ENCODE data around the gene PHETA1. TPM values are rescaled to one million over a fixed set of nuclear protein-coding genes. Genes with fewer than 3 reads are reported as not detected.
"Not testable (repeated sequence)": the region's sequence is repeated elsewhere in the genome, so short reads cannot be mapped to it uniquely, and the experiment has no call there.

PHETA1 gene
- polyA plus RNA-seq, 1 experiment, result 3.5 TPM

DNA sequence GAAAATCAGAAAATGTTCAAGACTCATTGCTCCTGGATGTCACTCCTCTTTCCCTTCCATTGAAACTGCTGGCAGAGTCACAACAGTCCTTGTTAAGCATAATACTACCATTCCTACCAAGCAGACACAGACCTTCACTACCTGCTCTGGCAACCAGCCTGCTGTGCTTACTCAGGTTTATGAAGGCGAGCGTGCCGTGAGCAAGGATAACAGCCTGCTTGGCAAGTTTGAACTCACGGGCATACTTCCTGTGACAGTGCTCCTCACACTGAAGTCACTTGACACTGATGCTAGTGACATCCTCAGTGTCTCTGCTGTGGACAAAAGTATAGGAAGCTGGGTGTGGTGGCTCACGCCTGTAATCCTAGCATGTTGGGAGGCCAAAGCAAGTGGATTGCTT, 15.7 kb upstream of the PHETA1 start:
- Histone ChIP-seq H3K27me3 (ENCODE audit: control insufficient read depth, insufficient read depth, low read length) (peaks cover 7% of the 10 kb centered on the region), H3K9me3 (ENCODE audit: control insufficient read depth, insufficient read depth, low read length) (no peaks in the 10 kb centered on the region), H3K4me3 (ENCODE audit: low read depth, low read length) (no peak overlapping the region), H3K27ac (ENCODE audit: low read depth, low read length) (no peak overlapping the region)
- TF ChIP-seq, protein P1, sequence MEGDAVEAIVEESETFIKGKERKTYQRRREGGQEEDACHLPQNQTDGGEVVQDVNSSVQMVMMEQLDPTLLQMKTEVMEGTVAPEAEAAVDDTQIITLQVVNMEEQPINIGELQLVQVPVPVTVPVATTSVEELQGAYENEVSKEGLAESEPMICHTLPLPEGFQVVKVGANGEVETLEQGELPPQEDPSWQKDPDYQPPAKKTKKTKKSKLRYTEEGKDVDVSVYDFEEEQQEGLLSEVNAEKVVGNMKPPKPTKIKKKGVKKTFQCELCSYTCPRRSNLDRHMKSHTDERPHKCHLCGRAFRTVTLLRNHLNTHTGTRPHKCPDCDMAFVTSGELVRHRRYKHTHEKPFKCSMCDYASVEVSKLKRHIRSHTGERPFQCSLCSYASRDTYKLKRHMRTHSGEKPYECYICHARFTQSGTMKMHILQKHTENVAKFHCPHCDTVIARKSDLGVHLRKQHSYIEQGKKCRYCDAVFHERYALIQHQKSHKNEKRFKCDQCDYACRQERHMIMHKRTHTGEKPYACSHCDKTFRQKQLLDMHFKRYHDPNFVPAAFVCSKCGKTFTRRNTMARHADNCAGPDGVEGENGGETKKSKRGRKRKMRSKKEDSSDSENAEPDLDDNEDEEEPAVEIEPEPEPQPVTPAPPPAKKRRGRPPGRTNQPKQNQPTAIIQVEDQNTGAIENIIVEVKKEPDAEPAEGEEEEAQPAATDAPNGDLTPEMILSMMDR (IDR thresholded peaks at IDR 0.05; ENCODE audit: low read depth, low read length), result no peak
- ChIA-PET POLR2A (no interaction called here), CTCF (interaction anchor here (4.9 kb wide), 1 partner anchor 12 kb away, joined by 30 read pairs; no protein-coding TSS in a partner anchor)
- no peak for DNase-seq (ENCODE audit: low read depth, low spot score)

DNA sequence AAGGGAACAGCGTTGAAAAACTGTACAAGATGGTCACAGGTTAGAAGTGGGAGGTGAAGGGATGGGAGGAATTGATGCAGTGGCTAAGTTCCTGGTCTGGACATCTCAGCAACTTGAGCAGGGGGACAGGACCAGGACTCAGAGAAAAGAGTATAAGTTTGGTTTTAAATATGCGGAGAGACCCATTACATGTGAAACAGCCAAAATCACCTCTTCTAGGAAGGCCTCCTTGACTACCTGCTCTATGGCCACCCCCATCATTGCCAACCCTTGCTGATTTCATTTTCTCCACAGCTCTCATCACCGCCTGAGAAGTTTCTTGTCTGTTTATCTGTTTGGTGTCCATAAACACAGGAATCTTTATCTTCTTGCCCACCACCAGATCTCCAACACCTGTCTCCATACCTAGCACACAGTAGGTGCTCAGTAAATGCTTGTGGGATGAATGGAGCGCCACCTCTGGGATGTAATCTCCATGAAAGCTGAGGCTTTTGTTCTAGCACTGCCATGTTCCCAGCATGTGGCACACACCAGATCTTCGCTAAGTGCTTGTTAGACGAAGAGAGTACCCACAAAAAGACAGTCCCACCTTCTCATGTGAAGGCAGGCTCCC, 11.2 kb upstream of the PHETA1 start:
- no peak overlapping the region for H3K4me3 ChIP-seq (ENCODE audit: low read depth, low read length)
- peaks cover 4% of the 10 kb centered on the region for H3K9me3 ChIP-seq (ENCODE audit: control insufficient read depth, insufficient read depth, low read length)
- DNase-seq (ENCODE audit: low read depth, low spot score), result no peak
- no peak overlapping the region for H3K27ac ChIP-seq (ENCODE audit: low read depth, low read length)
- ChIA-PET CTCF (no interaction called here), POLR2A (no interaction called here)
- peaks cover 2% of the 10 kb centered on the region for H3K27me3 ChIP-seq (ENCODE audit: control insufficient read depth, insufficient read depth, low read length)
- TF ChIP-seq, protein P1 (IDR thresholded peaks at IDR 0.05; ENCODE audit: low read depth, low read length), result no peak

DNA sequence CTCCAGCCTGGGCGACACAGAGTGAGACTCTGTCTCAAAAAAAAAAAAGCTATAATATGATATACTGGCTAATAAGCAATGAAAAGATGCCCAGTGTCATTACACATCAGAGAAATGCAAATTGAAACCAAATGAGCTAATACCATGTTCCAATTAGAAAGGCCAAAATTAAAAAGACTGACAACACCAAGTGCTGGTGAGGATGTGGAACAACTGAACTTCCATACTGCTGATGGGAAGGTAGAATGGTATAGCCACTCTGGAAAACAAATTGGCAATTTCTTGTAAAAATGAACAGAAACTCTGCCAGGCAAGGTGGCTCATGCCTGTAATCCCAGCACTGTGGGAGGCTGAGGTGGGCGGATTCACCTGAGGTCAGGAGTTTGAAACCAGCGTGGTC, 8.5 kb upstream of the PHETA1 start:
- no peak overlapping the region for H3K4me3 ChIP-seq (ENCODE audit: low read depth, low read length)
- POLR2A ChIA-PET, result no interaction called here
- peaks cover 4% of the 10 kb centered on the region for H3K9me3 ChIP-seq (ENCODE audit: control insufficient read depth, insufficient read depth, low read length)
- TF ChIP-seq, protein P1 (IDR thresholded peaks at IDR 0.05; ENCODE audit: low read depth, low read length), result no peak
- peaks cover 1% of the 10 kb centered on the region for H3K27me3 ChIP-seq (ENCODE audit: control insufficient read depth, insufficient read depth, low read length)
- DNase-seq (ENCODE audit: low read depth, low spot score), result no peak
- CTCF ChIA-PET, result interaction anchor here (0.6 to 1.2 kb wide), 3 partner anchors 19 to 26 kb away, joined by 3 to 7 read pairs (median 3); no protein-coding TSS in a partner anchor
- no peak overlapping the region for H3K27ac ChIP-seq (ENCODE audit: low read depth, low read length)

DNA sequence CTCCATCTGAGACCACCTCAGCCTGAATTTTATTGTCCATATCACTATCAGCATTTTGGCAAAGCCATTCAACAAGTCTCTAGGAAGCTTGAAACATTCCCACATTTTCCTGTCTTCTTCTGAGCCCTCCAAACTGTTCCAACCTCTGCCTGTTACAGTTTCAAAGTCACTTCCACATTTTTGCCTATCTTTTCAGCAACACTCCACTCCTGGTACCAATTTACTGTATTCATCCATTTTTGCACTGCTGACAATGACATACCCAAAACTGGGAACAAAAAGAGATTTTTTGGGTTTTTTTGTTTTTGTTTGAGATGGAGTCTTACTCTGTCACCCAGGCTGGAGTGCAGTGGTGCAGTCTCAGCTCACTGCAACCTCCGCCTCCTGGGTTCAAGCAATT, 4.3 kb upstream of the PHETA1 start:
- H3K9me3 ChIP-seq (ENCODE audit: control insufficient read depth, insufficient read depth, low read length); H3K4me3 ChIP-seq (ENCODE audit: low read depth, low read length); DNase-seq (ENCODE audit: low read depth, low spot score); H3K27me3 ChIP-seq (ENCODE audit: control insufficient read depth, insufficient read depth, low read length); POLR2A ChIA-PET; H3K27ac ChIP-seq (ENCODE audit: low read depth, low read length): not testable (repeated sequence)
- CTCF ChIA-PET, result interaction anchor here (1.0 kb wide), 1 partner anchor 24 kb away, joined by 3 read pairs; no protein-coding TSS in a partner anchor

DNA sequence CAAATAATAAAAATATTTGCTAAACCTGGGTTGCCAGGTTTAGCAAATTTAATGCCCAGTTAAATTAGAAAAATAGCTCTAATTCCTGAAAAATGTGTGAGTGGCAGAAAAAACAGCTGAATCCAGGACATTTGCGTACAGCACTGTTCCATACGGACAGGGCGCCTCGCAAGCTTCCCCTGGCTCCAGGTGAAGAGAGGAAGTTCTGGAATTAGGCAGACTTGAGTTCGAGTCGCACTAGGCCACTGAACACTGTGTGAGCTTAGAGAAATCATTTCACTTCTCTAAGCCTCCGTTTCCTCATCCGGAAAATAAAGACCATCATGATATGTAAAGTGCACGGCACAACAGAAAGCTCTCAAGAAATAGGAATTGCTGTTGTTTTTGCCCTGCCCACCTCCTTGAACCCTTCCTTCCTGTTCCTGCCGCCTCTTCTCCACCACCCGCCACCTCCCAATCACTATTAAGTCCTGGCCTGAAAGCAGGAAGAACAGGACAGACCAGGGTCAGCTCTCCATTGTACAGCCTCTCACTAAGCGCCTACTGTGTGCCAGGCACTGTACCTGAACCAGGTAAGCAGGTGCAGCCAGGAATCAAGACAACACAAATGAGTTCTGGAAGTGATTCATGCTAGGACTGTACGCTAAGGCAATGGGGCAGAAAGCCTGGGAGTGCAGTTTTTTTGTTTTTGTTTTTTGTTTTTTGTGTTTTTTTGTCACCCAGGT, 763 bp upstream of the PHETA1 start:
- peak overlapping the region; percentile 83 for H3K4me3 ChIP-seq (ENCODE audit: low read depth, low read length)
- no peaks in the 10 kb centered on the region for H3K9me3 ChIP-seq (ENCODE audit: control insufficient read depth, insufficient read depth, low read length)
- H3K27ac ChIP-seq (ENCODE audit: low read depth, low read length), result no peak overlapping the region
- ChIA-PET CTCF (interaction anchor here (0.7 to 3.5 kb wide), 3 partner anchors 27 to 299 kb away, joined by 4 to 24 read pairs (median 4); no protein-coding TSS in a partner anchor), POLR2A (no interaction called here)
- no peaks in the 10 kb centered on the region for H3K27me3 ChIP-seq (ENCODE audit: control insufficient read depth, insufficient read depth, low read length)
- TF ChIP-seq, protein P1 (IDR thresholded peaks at IDR 0.05; ENCODE audit: low read depth, low read length), result no peak
- DNase-seq (ENCODE audit: low read depth, low spot score), result no peak

Data from AG04450 (cell line).